ENCODE measurements around the gene C2orf68. TPM values are rescaled to one million over a fixed set of nuclear protein-coding genes. Genes with fewer than 3 reads are reported as not detected.

Gene C2orf68
- total and polyA plus RNA-seq, 2 of the 13 experiments (the other 11 are each of a cell fraction or from before 2014, with no cell fraction given): 47.1 to 77.4 TPM

DNA sequence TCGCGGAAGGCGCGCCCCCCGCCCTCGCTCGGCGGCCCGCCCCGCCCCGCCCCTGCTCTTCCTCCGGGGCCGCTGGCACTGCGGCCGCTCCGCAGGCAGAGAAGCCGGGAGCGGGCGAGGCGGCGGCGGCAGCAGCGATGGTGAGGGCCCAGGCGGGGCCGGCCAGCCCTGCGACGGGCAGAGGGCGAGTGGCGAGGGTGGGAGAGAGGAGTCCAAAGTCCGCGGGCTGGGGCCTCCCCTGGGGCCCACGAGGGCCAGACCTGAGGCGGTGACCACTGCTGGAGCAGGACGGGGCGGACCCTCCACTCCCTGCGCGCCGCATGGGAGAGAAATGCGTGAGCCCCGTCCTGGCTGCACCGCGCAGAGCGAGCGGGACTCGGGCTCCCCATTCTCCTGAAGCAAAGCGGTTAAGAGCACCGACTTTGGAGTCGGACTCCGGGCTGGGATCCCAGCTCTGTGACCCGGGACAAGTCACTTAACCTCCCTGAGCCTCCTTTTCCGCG is 27.5 kb downstream of the C2orf68 start, which contains the start of gene VAMP5 (continued):
- TF ChIP-seq, protein P1, sequence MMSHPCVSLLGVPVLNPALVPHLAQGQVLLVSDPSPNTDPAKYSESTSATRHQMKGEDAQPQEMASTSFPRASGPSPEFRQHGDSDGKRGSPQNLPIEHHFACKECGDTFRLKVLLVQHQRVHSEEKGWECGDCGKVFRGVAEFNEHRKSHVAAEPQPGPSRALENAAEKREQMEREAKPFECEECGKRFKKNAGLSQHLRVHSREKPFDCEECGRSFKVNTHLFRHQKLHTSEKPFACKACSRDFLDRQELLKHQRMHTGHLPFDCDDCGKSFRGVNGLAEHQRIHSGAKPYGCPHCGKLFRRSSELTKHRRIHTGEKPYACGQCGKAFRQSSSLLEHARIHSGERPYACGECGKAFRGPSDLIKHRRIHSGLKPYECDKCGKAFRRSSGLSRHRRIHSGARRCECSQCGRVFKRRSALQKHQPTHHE (CRISPR knock-in tag; IDR thresholded peaks at IDR 0.05; ENCODE audit: borderline replicate concordance): peak; percentile 68; the same call in 1 of the 2 replicates
- TF ChIP-seq KDM2A (CRISPR knock-in tag; IDR thresholded peaks at IDR 0.05; ENCODE audit: borderline replicate concordance, low read depth) (0 out of 2 replicates have a peak, but pooled peaks have one; percentile 8), SMYD3 (CRISPR knock-in tag; IDR thresholded peaks at IDR 0.05) (no peak), REL (CRISPR knock-in tag; conservative IDR thresholded peaks at IDR 0.05) (no peak), THYN1 (CRISPR knock-in tag; IDR thresholded peaks at IDR 0.05; ENCODE audit: borderline replicate concordance, low read depth) (no peak), HOXA5 (CRISPR knock-in tag; IDR thresholded peaks at IDR 0.05) (peak; percentile 64), MXI1 (IDR thresholded peaks at IDR 0.05; ENCODE audit: borderline replicate concordance, low read depth, low read length) (peak; percentile 78; the same call in 2 of the 3 replicates), RFX1 (IDR thresholded peaks at IDR 0.05) (no peak), ZNF124 (CRISPR knock-in tag; IDR thresholded peaks at IDR 0.05) (0 out of 2 replicates have a peak, but pooled peaks have one; percentile 39), ZFYVE20 (CRISPR knock-in tag; IDR thresholded peaks at IDR 0.05; ENCODE audit: borderline replicate concordance, low read depth) (no peak), ETV5 (CRISPR knock-in tag; IDR thresholded peaks at IDR 0.05; ENCODE audit: borderline replicate concordance) (peak; percentile 21; the same call in 1 of the 2 replicates), ZZZ3 (CRISPR knock-in tag; IDR thresholded peaks at IDR 0.05; ENCODE audit: borderline replicate concordance) (no peak; the same call in 1 of the 2 replicates), ZNF607 (CRISPR knock-in tag; IDR thresholded peaks at IDR 0.05; ENCODE audit: borderline replicate concordance) (peak; percentile 84; the same call in 1 of the 2 replicates), PAF1 (CRISPR knock-in tag; IDR thresholded peaks at IDR 0.05) (0 out of 2 replicates have a peak, but pooled peaks have one; percentile 70), FOXK2 (IDR thresholded peaks at IDR 0.05) (no peak), ZNF777 (CRISPR knock-in tag; IDR thresholded peaks at IDR 0.05) (peak; percentile 98), ZFP90 (CRISPR knock-in tag; IDR thresholded peaks at IDR 0.05; ENCODE audit: borderline replicate concordance) (peak; percentile 92; the same call in 1 of the 2 replicates)
- TF ChIP-seq, protein P2, sequence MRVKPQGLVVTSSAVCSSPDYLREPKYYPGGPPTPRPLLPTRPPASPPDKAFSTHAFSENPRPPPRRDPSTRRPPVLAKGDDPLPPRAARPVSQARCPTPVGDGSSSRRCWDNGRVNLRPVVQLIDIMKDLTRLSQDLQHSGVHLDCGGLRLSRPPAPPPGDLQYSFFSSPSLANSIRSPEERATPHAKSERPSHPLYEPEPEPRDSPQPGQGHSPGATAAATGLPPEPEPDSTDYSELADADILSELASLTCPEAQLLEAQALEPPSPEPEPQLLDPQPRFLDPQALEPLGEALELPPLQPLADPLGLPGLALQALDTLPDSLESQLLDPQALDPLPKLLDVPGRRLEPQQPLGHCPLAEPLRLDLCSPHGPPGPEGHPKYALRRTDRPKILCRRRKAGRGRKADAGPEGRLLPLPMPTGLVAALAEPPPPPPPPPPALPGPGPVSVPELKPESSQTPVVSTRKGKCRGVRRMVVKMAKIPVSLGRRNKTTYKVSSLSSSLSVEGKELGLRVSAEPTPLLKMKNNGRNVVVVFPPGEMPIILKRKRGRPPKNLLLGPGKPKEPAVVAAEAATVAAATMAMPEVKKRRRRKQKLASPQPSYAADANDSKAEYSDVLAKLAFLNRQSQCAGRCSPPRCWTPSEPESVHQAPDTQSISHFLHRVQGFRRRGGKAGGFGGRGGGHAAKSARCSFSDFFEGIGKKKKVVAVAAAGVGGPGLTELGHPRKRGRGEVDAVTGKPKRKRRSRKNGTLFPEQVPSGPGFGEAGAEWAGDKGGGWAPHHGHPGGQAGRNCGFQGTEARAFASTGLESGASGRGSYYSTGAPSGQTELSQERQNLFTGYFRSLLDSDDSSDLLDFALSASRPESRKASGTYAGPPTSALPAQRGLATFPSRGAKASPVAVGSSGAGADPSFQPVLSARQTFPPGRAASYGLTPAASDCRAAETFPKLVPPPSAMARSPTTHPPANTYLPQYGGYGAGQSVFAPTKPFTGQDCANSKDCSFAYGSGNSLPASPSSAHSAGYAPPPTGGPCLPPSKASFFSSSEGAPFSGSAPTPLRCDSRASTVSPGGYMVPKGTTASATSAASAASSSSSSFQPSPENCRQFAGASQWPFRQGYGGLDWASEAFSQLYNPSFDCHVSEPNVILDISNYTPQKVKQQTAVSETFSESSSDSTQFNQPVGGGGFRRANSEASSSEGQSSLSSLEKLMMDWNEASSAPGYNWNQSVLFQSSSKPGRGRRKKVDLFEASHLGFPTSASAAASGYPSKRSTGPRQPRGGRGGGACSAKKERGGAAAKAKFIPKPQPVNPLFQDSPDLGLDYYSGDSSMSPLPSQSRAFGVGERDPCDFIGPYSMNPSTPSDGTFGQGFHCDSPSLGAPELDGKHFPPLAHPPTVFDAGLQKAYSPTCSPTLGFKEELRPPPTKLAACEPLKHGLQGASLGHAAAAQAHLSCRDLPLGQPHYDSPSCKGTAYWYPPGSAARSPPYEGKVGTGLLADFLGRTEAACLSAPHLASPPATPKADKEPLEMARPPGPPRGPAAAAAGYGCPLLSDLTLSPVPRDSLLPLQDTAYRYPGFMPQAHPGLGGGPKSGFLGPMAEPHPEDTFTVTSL (CRISPR knock-in tag; IDR thresholded peaks at IDR 0.05; ENCODE audit: borderline replicate concordance): no peak
- TF ChIP-seq, protein P3, sequence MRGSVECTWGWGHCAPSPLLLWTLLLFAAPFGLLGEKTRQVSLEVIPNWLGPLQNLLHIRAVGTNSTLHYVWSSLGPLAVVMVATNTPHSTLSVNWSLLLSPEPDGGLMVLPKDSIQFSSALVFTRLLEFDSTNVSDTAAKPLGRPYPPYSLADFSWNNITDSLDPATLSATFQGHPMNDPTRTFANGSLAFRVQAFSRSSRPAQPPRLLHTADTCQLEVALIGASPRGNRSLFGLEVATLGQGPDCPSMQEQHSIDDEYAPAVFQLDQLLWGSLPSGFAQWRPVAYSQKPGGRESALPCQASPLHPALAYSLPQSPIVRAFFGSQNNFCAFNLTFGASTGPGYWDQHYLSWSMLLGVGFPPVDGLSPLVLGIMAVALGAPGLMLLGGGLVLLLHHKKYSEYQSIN (CRISPR knock-in tag; IDR thresholded peaks at IDR 0.05; ENCODE audit: borderline replicate concordance): peak; percentile 37; the same call in 1 of the 2 replicates
- TF ChIP-seq, protein P4, sequence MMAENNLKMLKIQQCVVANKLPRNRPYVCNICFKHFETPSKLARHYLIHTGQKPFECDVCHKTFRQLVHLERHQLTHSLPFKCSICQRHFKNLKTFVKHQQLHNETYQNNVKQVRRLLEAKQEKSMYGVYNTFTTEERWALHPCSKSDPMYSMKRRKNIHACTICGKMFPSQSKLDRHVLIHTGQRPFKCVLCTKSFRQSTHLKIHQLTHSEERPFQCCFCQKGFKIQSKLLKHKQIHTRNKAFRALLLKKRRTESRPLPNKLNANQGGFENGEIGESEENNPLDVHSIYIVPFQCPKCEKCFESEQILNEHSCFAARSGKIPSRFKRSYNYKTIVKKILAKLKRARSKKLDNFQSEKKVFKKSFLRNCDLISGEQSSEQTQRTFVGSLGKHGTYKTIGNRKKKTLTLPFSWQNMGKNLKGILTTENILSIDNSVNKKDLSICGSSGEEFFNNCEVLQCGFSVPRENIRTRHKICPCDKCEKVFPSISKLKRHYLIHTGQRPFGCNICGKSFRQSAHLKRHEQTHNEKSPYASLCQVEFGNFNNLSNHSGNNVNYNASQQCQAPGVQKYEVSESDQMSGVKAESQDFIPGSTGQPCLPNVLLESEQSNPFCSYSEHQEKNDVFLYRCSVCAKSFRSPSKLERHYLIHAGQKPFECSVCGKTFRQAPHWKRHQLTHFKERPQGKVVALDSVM (CRISPR knock-in tag; IDR thresholded peaks at IDR 0.05): peak; percentile 59
